KOPT-K1 (cell line): ENCODE data around the gene DENND1A.

ENCODE experiments used
- H3K27ac ChIP-seq: fragments of 200-600 bp; sonication (generic); 2 replicates; pipeline ENCODE4 v1.5.1; 2016; ENCODE audit warnings: antibody characterized with exemption, mild to moderate bottlenecking, low read depth, low read length; ENCODE audit not compliant: poor library complexity, severe bottlenecking
- H3K36me3 ChIP-seq: fragments of 200-600 bp; sonication (generic); 2 replicates; pipeline ENCODE4 v1.5.1; 2017; ENCODE audit warnings: antibody characterized with exemption, mild to moderate bottlenecking, low read length, moderate library complexity; ENCODE audit not compliant: insufficient read depth
- H3K9me3 ChIP-seq: fragments of 200-600 bp; sonication (generic); 2 replicates; pipeline ENCODE4 v1.5.1; 2017; ENCODE audit warnings: antibody characterized with exemption, low read length, mild to moderate bottlenecking; ENCODE audit not compliant: insufficient read depth, poor library complexity, severe bottlenecking

Gene DENND1A

GRCh38 chr9:123523845-123524244 is 406.1 kb downstream of the DENND1A start:
- Histone ChIP-seq H3K27ac (no peak overlapping the region), H3K36me3 (no peaks in the 10 kb centered on the region), H3K9me3 (no peaks in the 10 kb centered on the region)

- Histone ChIP-seq H3K27ac (no peak overlapping the region), H3K36me3 (no peaks in the 10 kb centered on the region), H3K9me3 (no peaks in the 10 kb centered on the region)
These were observed 406.9 kb downstream of the DENND1A start for GRCh38 chr9:123523001-123523400.

GRCh38 chr9:123522251-123522650 is 407.7 kb downstream of the DENND1A start:
- Histone ChIP-seq H3K36me3 (no peaks in the 10 kb centered on the region), H3K27ac (no peak overlapping the region), H3K9me3 (no peaks in the 10 kb centered on the region)

- Histone ChIP-seq H3K36me3 (no peaks in the 10 kb centered on the region), H3K9me3 (no peaks in the 10 kb centered on the region), H3K27ac (no peak overlapping the region)
These were observed 411.6 kb downstream of the DENND1A start for GRCh38 chr9:123518338-123518737.

DNA sequence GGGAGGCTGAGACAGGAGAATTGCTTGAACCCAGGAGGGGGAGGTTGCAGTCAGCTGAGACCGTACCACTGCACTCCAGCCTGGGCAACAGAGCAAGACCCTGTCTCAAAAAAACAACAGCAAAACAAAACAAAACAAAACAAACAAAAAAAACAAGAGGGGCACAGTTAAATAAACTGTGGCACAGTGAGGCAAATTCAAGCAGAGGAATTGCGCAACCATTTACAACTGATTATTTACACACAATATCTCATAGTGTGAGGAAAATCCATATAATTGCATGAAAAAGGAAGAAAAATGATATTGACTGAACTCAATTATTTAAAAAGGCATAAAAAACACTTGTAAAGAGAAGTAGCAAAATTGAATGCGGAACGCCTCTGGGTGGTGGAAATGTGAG is 412.4 kb downstream of the DENND1A start:
- H3K36me3 ChIP-seq, result no peaks in the 10 kb centered on the region
- no peaks in the 10 kb centered on the region for H3K9me3 ChIP-seq
- no peak overlapping the region for H3K27ac ChIP-seq

DNA sequence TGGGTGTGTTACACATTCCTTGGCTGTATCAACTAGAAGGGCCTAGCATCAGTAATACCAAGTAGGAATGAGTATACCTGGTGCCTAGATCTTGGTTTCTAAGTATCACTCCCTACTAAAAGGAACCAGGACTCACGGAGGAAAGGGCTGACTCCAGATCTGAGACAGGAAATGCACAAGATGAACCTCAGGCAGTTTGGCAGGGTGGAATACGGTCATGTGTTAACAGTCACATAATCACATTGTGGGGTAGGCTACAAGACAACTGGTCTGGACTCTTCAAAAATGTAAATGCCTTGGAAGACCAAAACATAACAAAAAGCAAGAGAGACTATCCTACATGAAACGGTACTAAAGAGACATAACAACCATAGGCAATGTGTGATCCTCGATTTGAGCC is 415.2 kb downstream of the DENND1A start:
- H3K36me3 ChIP-seq, result no peaks in the 10 kb centered on the region
- no peak overlapping the region for H3K27ac ChIP-seq
- H3K9me3 ChIP-seq, result no peaks in the 10 kb centered on the region

GRCh38 chr9:123513554-123513953 is 416.4 kb downstream of the DENND1A start:
- H3K36me3 ChIP-seq, result no peaks in the 10 kb centered on the region
- H3K9me3 ChIP-seq, result no peaks in the 10 kb centered on the region
- H3K27ac ChIP-seq, result no peak overlapping the region

GRCh38 chr9:123511326-123512277 is 418.3 kb downstream of the DENND1A start:
- Histone ChIP-seq H3K27ac (no peak overlapping the region), H3K9me3 (no peaks in the 10 kb centered on the region), H3K36me3 (no peaks in the 10 kb centered on the region)

DNA sequence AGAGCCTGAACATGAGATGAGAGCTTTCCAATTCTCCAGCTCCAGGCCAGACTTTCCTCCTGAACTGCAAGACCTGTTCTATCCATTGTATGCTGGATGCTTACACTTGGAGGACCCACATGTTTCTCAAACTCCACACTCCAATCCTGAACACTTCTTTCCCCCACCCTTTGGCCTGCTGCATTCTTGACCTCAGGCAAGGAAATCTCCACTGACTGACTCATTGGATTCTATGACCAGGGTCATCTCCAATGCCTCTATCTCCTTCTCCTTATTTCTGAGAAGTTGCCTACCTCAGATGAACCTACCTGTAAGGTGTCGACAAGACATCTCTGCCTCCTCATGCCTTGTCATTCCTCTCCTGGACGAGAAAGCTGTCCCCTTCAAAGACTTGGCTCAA is 420.3 kb downstream of the DENND1A start:
- H3K27ac ChIP-seq, result no peak overlapping the region
- no peaks in the 10 kb centered on the region for H3K9me3 ChIP-seq
- no peaks in the 10 kb centered on the region for H3K36me3 ChIP-seq

- no peaks in the 10 kb centered on the region for H3K36me3 ChIP-seq
- no peak overlapping the region for H3K27ac ChIP-seq
- H3K9me3 ChIP-seq, result no peaks in the 10 kb centered on the region
These were observed 421.9 kb downstream of the DENND1A start for GRCh38 chr9:123508048-123508447.

GRCh38 chr9:123505496-123505895 is 424.4 kb downstream of the DENND1A start:
- no peaks in the 10 kb centered on the region for H3K9me3 ChIP-seq
- no peaks in the 10 kb centered on the region for H3K36me3 ChIP-seq
- no peak overlapping the region for H3K27ac ChIP-seq

GRCh38 chr9:123500336-123500735 is 429.6 kb downstream of the DENND1A start:
- H3K27ac ChIP-seq, result no peak overlapping the region
- no peaks in the 10 kb centered on the region for H3K9me3 ChIP-seq
- no peaks in the 10 kb centered on the region for H3K36me3 ChIP-seq

DNA sequence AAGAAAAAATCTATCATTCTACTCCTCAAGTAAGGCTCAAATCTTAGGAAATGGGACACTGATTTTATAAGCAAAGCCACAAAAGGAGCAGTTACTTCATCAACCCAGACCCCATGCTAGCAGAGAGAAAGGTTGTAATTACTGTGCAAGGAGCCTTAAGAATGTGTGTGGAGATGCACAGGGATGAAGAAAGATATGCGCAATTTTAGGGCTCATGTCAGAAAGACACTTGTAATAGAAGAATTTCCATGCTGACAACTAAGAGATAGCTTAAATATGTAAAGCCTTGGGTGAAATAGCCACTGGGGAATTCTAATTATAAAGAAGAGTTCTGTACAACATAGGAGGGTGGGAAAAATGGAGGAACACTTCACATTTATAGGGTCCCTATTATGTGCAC is 432.1 kb downstream of the DENND1A start:
- Histone ChIP-seq H3K27ac (no peak overlapping the region), H3K36me3 (no peaks in the 10 kb centered on the region), H3K9me3 (no peaks in the 10 kb centered on the region)

- Histone ChIP-seq H3K27ac (no peak overlapping the region), H3K9me3 (no peaks in the 10 kb centered on the region), H3K36me3 (no peaks in the 10 kb centered on the region)
These were observed 434.2 kb downstream of the DENND1A start for GRCh38 chr9:123495731-123496130.

- H3K36me3 ChIP-seq, result no peaks in the 10 kb centered on the region
These were observed 436.3 kb downstream of the DENND1A start for GRCh38 chr9:123493627-123494026.

DNA sequence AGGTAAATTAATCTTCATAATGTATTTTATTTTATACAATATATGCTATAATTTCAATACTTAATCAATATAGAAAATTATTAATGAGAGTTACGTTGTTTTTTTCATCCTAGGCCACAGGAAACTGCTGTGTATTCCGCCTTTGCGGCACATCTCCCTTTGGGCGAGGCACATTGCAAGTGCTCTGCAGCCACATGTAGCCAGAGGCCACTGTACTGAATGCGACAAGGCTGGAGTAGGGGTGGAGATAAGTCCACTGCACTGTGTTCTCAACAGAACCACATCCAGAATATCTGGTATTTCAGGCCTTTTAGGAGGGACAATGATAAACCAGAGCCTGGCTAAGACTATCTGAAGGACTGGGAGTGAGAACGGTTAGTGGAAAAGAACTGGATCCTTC is 439.2 kb downstream of the DENND1A start:
- H3K36me3 ChIP-seq, result no peaks in the 10 kb centered on the region
- H3K27ac ChIP-seq, result no peak overlapping the region
- H3K9me3 ChIP-seq, result no peaks in the 10 kb centered on the region

More at GRCh38 chr9:123493627-123494026, 436.3 kb downstream of the DENND1A start:
- H3K27ac ChIP-seq, result no peak overlapping the region
- H3K9me3 ChIP-seq, result no peaks in the 10 kb centered on the region
